PC-3 (cell line): ENCODE measurements around the gene LMTK2. TPM values are rescaled to one million over a fixed set of nuclear protein-coding genes. Genes with fewer than 3 reads are reported as not detected.
A peak's percentile ranks its signal among the peaks of the same experiment; 100 is the strongest.

Experiments
- ATAC-seq: fragments of 200-7000 bp; cut with Tn5 transposase; 2 replicates; pipeline ENCODE4 v1.9.1; 2020; ENCODE audit warnings: mild to moderate bottlenecking, moderate library complexity
- BruUV-seq: library from RNA; stranded (reverse); fragments of 400-500 nt; replicated peaks from 2 replicates; lab custom pipeline; 2021; lab: Mats Ljungman, UMichigan
- CTCF ChIA-PET: fragments of 300-600 bp; sonication (Branson Sonifier 250); formaldehyde crosslinking; loops from one replicate; lab custom pipeline; 2022; ENCODE audit warnings: antibody characterized with exemption; lab: Charles Lee
- POLR2A ChIA-PET: fragments of 300-600 bp; sonication (Branson Sonifier 250); formaldehyde crosslinking; loops from one replicate; lab custom pipeline; 2022; ENCODE audit warnings: antibody characterized with exemption; ENCODE audit not compliant: unreplicated experiment; lab: Charles Lee
- DNase-seq: peaks from one replicate; pipeline ENCODE4 v3.0.0-alpha.2; 2015
- H2AFZ ChIP-seq: fragments of 300-600 bp; sonication (generic); 2 replicates; pipeline ENCODE4 v1.6.0; 2016; ENCODE audit warnings: antibody characterized with exemption, low read length
- H3F3A ChIP-seq: fragments of 300-600 bp; sonication (generic); one replicate; pipeline ENCODE4 v1.6.0; 2017; ENCODE audit warnings: antibody characterized with exemption, low read length, control low read depth, mild to moderate bottlenecking; ENCODE audit not compliant: unreplicated experiment
- H3K27ac ChIP-seq: fragments of 300-600 bp; sonication (generic); 2 replicates; pipeline ENCODE4 v1.5.1; 2016; ENCODE audit warnings: mild to moderate bottlenecking, low read length
- H3K27me3 ChIP-seq: fragments of 300-600 bp; sonication (generic); 2 replicates; pipeline ENCODE4 v1.6.1; 2016; ENCODE audit warnings: low read length, mixed read lengths
- H3K36me3 ChIP-seq: fragments of 300-600 bp; sonication (generic); 2 replicates; pipeline ENCODE4 v1.6.1; 2016; ENCODE audit warnings: low read depth, mixed run types, low read length, mixed read lengths
- H3K4me1 ChIP-seq: fragments of 300-600 bp; sonication (generic); 2 replicates; pipeline ENCODE4 v1.5.1; 2016; ENCODE audit warnings: low read length; ENCODE audit not compliant: insufficient read depth
- H3K4me2 ChIP-seq: fragments of 300-600 bp; sonication (generic); 2 replicates; pipeline ENCODE4 v1.6.0; 2016; ENCODE audit warnings: low read length
- H3K4me3 ChIP-seq: fragments of 300-600 bp; sonication (generic); 2 replicates; pipeline ENCODE4 v1.5.1; 2016; ENCODE audit warnings: mild to moderate bottlenecking, low read length, mixed read lengths
- H3K79me2 ChIP-seq: fragments of 300-600 bp; sonication (generic); 2 replicates; pipeline ENCODE4 v1.6.1; 2017; ENCODE audit warnings: low read length, mixed read lengths
- H3K9ac ChIP-seq: fragments of 300-600 bp; sonication (generic); 2 replicates; pipeline ENCODE4 v1.6.0; 2016; ENCODE audit warnings: mild to moderate bottlenecking, low read length
- H3K9me2 ChIP-seq: fragments of 300-600 bp; sonication (generic); replicated peaks from 2 replicates; pipeline ENCODE4 v1.6.1; 2016; ENCODE audit warnings: mixed run types, low read length, mixed read lengths
- H3K9me3 ChIP-seq: fragments of 300-600 bp; sonication (generic); 2 replicates; pipeline ENCODE4 v1.6.1; 2016; ENCODE audit warnings: low read length, mixed read lengths
- H4K20me1 ChIP-seq: fragments of 300-600 bp; sonication (generic); 2 replicates; pipeline ENCODE4 v1.6.1; 2016; ENCODE audit warnings: low read length, mixed read lengths
- CTCF ChIP-seq: fragments of 300-600 bp; sonication (generic); conservative IDR thresholded peaks from 2 replicates; pipeline ENCODE4 v1.5.1; 2017; ENCODE audit warnings: antibody characterized with exemption, low read depth, mild to moderate bottlenecking, low read length
- EZH2 ChIP-seq: fragments of 300-600 bp; sonication (generic); IDR thresholded peaks from one replicate; pipeline ENCODE4 v1.6.1; 2017; ENCODE audit warnings: antibody characterized with exemption, mild to moderate bottlenecking, low read length; ENCODE audit not compliant: unreplicated experiment
- EZH2phosphoT487 ChIP-seq: fragments of 300-600 bp; sonication (generic); IDR thresholded peaks from 2 replicates; pipeline ENCODE4 v1.6.1; 2018; ENCODE audit warnings: mild to moderate bottlenecking, antibody characterized with exemption, low read length, borderline replicate concordance
- intact Hi-C: fragments of 100-400 bp; cut with micrococcal nuclease; formaldehyde crosslinking; loops from 2 replicates; pipeline ENCODE4 v1.9.0; 2023
- total RNA-seq: library from RNA; depleted of rRNA; stranded (reverse); fragments of >200 nt; gene quantifications from 2 replicates; pipeline ENCODE4 v1.2.3, GENCODE V29; 2014

Gene LMTK2
- total RNA-seq, 1 experiment from 2014 or later: 9.0 TPM

- DNase-seq (no peak), ATAC-seq (peak; percentile 29)
- H3K9me2 ChIP-seq: no peaks in the 10 kb centered on the region
- BruUV-seq: no TSS peak
- TF ChIP-seq EZH2: no peak
- no peak for TF ChIP-seq EZH2phosphoT487
- TF ChIP-seq CTCF: no peak
- H3F3A ChIP-seq: no peaks in the 10 kb centered on the region
- peak overlapping the region; percentile 99 for H3K4me2 ChIP-seq
- peak overlapping the region; percentile 99 for H3K4me3 ChIP-seq
- no peaks in the 10 kb centered on the region for H4K20me1 ChIP-seq
- no peaks in the 10 kb centered on the region for H3K36me3 ChIP-seq
- H3K4me1 ChIP-seq: peaks cover 28% of the 10 kb centered on the region
- intact Hi-C loops: loop anchor here (2.0 kb wide), 1 partner anchor 30 kb away; the partner anchor contains the start of gene BRI3
- peak overlapping the region; percentile 78 for H3K9ac ChIP-seq
- peak overlapping the region; percentile 96 for H2AFZ ChIP-seq
- POLR2A ChIA-PET: no interaction called here
- H3K27me3 ChIP-seq: no peaks in the 10 kb centered on the region
- peaks cover 25% of the 10 kb centered on the region for H3K79me2 ChIP-seq
- CTCF ChIA-PET: no interaction called here
- no peaks in the 10 kb centered on the region for H3K9me3 ChIP-seq
- H3K27ac ChIP-seq: peak overlapping the region; percentile 65
Observed at GRCh38 chr7:98251231-98251600, 144.6 kb downstream of the LMTK2 start.

- no peaks in the 10 kb centered on the region for H3F3A ChIP-seq
- H3K9me2 ChIP-seq: no peaks in the 10 kb centered on the region
- H3K79me2 ChIP-seq: peaks cover 25% of the 10 kb centered on the region
- no peaks in the 10 kb centered on the region for H4K20me1 ChIP-seq
- peaks cover 28% of the 10 kb centered on the region for H3K4me1 ChIP-seq
- POLR2A ChIA-PET: no interaction called here
- CTCF ChIA-PET: no interaction called here
- peak within 1 kb of the TSS; percentile 99 for H3K4me3 ChIP-seq
- no peaks in the 10 kb centered on the region for H3K9me3 ChIP-seq
- TF ChIP-seq EZH2phosphoT487 (no peak), EZH2 (no peak), CTCF (no peak)
- intact Hi-C loops: loop anchor here (2.0 kb wide), 1 partner anchor 29 kb away; the partner anchor contains the start of gene BRI3
- DNase-seq (peak; percentile 92), ATAC-seq (peak; percentile 98)
- peak within 1 kb of the TSS; percentile 78 for H3K9ac ChIP-seq
- H3K27ac ChIP-seq: peak within 1 kb of the TSS; percentile 65
- peak within 1 kb of the TSS; percentile 99 for H3K4me2 ChIP-seq
- H2AFZ ChIP-seq: peak within 1 kb of the TSS; percentile 96
- BruUV-seq: no TSS peak
- H3K27me3 ChIP-seq: no peaks in the 10 kb centered on the region
- H3K36me3 ChIP-seq: no peaks in the 10 kb centered on the region
Observed at GRCh38 chr7:98251601-98252424, 145.2 kb downstream of the LMTK2 start, which contains the start of gene TECPR1. TECPR1 (minus strand) TSS chr7:98252232; CDS start chr7:98246146, 6,086 bp downstream.
